ENCODE results near the gene UBE2R2.
"Not testable (repeated sequence)": the region's sequence is repeated elsewhere in the genome, so short reads cannot be mapped to it uniquely, and the experiment has no call there.

- TF ChIP-seq, protein P1, sequence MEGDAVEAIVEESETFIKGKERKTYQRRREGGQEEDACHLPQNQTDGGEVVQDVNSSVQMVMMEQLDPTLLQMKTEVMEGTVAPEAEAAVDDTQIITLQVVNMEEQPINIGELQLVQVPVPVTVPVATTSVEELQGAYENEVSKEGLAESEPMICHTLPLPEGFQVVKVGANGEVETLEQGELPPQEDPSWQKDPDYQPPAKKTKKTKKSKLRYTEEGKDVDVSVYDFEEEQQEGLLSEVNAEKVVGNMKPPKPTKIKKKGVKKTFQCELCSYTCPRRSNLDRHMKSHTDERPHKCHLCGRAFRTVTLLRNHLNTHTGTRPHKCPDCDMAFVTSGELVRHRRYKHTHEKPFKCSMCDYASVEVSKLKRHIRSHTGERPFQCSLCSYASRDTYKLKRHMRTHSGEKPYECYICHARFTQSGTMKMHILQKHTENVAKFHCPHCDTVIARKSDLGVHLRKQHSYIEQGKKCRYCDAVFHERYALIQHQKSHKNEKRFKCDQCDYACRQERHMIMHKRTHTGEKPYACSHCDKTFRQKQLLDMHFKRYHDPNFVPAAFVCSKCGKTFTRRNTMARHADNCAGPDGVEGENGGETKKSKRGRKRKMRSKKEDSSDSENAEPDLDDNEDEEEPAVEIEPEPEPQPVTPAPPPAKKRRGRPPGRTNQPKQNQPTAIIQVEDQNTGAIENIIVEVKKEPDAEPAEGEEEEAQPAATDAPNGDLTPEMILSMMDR (IDR thresholded peaks at IDR 0.05; ENCODE audit: poor library complexity, severe bottlenecking): not testable (repeated sequence)
- TF ChIP-seq EP300 (conservative IDR thresholded peaks at IDR 0.05; ENCODE audit: poor library complexity, severe bottlenecking); POLR2AphosphoS5 (IDR thresholded peaks at IDR 0.05); EZH2 (IDR thresholded peaks at IDR 0.05; ENCODE audit: borderline replicate concordance, insufficient read depth, low read length, poor library complexity, severe bottlenecking); REST (IDR thresholded peaks at IDR 0.05; ENCODE audit: borderline replicate concordance); TAF1 (IDR thresholded peaks at IDR 0.05; ENCODE audit: low read depth); RAD21 (conservative IDR thresholded peaks at IDR 0.05); SMC3 (conservative IDR thresholded peaks at IDR 0.05; ENCODE audit: poor library complexity): not testable (repeated sequence)
Observed at GRCh38 chr9:33774074-33774659, 42.8 kb upstream of the UBE2R2 start.

Data from neural cell (in vitro differentiated cells).